HT-29 (cell line): ENCODE measurements around the gene NPR2. TPM values are rescaled to one million over a fixed set of nuclear protein-coding genes. Genes with fewer than 3 reads are reported as not detected.
A peak's percentile ranks its signal among the peaks of the same experiment; 100 is the strongest.

ENCODE experiments used
- DNase-seq: peaks from one replicate; pipeline ENCODE4 v3.0.0-alpha.2; 2015; ENCODE audit warnings: low spot score
- total RNA-seq: library from RNA; depleted of rRNA; stranded (reverse); fragments of >200 nt; shearing (Covaris generic); gene quantifications from 2 replicates; pipeline ENCODE4 v1.2.3, GENCODE V29; 2014

The NPR2 gene
- total RNA-seq, 1 experiment from 2014 or later = 6.3 TPM

GRCh38 chr9:35832814-35833213, 41.4 kb downstream of the NPR2 start:
- peak; percentile 56 for DNase-seq

GRCh38 chr9:35834260-35835215, 43.1 kb downstream of the NPR2 start:
- DNase-seq = no peak

- DNase-seq = peak; percentile 15
Observed at GRCh38 chr9:35835216-35835632, 43.8 kb downstream of the NPR2 start.

- no peak for DNase-seq
Observed at GRCh38 chr9:35835766-35836165, 44.4 kb downstream of the NPR2 start.

GRCh38 chr9:35836595-35836994, 45.2 kb downstream of the NPR2 start:
- no peak for DNase-seq

GRCh38 chr9:35839926-35840325, 48.5 kb downstream of the NPR2 start:
- no peak for DNase-seq

GRCh38 chr9:35840881-35841644, 49.7 kb downstream of the NPR2 start:
- no peak for DNase-seq

- DNase-seq = no peak
Observed at GRCh38 chr9:35841645-35841900, 50.2 kb downstream of the NPR2 start.

- DNase-seq = no peak
Observed at GRCh38 chr9:35842020-35842745, 50.8 kb downstream of the NPR2 start.

GRCh38 chr9:35842795-35843194, 51.4 kb downstream of the NPR2 start:
- peak; percentile 8 for DNase-seq

GRCh38 chr9:35844628-35845270, 53.4 kb downstream of the NPR2 start:
- peak; percentile 83 for DNase-seq

GRCh38 chr9:35845824-35846771, 54.7 kb downstream of the NPR2 start:
- DNase-seq = peak; percentile 15

- no peak for DNase-seq
Observed at GRCh38 chr9:35847792-35848572, 56.6 kb downstream of the NPR2 start.

GRCh38 chr9:35852267-35852815, 61.0 kb downstream of the NPR2 start:
- DNase-seq = no peak

- no peak for DNase-seq
Observed at GRCh38 chr9:35852876-35853865, 61.8 kb downstream of the NPR2 start.

- no peak for DNase-seq
Observed at GRCh38 chr9:35854091-35854762, 62.8 kb downstream of the NPR2 start.

GRCh38 chr9:35856206-35856605, 64.8 kb downstream of the NPR2 start:
- DNase-seq = no peak

- no peak for DNase-seq
Observed at GRCh38 chr9:35856882-35857281, 65.5 kb downstream of the NPR2 start.
